AG09319 (cell line): ENCODE data around the gene IGFBP5.

Experiments used
- DNase-seq: peaks from one replicate; pipeline ENCODE4 v3.0.0-alpha.2; 2010; ENCODE audit warnings: low read depth; ENCODE audit errors: extremely low read depth
- CTCF ChIP-seq: IDR thresholded peaks from 2 replicates; pipeline ENCODE4 v1.5.1; 2011; ENCODE audit warnings: low read depth, mild to moderate bottlenecking, inconsistent platforms, low read length, moderate library complexity

The IGFBP5 gene

GRCh38 chr2:216634370-216635148, 60.8 kb downstream of the IGFBP5 start:
- TF ChIP-seq CTCF: no peak
- DNase-seq: no peak

- DNase-seq: no peak
- no peak for TF ChIP-seq CTCF
Measured at GRCh38 chr2:216633616-216634369, 61.6 kb downstream of the IGFBP5 start.

GRCh38 chr2:216632952-216633615, 62.3 kb downstream of the IGFBP5 start, which contains the start of gene IGFBP2:
Gene IGFBP2 (plus strand): TSS chr2:216633420. CDS start chr2:216633524, 104 bp downstream.
- no peak for TF ChIP-seq CTCF
- no peak for DNase-seq

- DNase-seq: no peak
- no peak for TF ChIP-seq CTCF
Measured at GRCh38 chr2:216632346-216632951, 62.9 kb downstream of the IGFBP5 start.

- TF ChIP-seq CTCF: no peak
- no peak for DNase-seq
Measured at GRCh38 chr2:216629784-216630183, 65.6 kb downstream of the IGFBP5 start.

- no peak for TF ChIP-seq CTCF
- no peak for DNase-seq
Measured at GRCh38 chr2:216626875-216627245, 68.5 kb downstream of the IGFBP5 start.
